Smooth muscle cell (in vitro differentiated cells): ENCODE results near the gene CCDC18. TPM values are rescaled to one million over a fixed set of nuclear protein-coding genes. Genes with fewer than 3 reads are reported as not detected.

ENCODE experiments used
- DNase-seq: peaks from one replicate; lab custom pipeline; 2025; ENCODE audit not compliant: unreplicated experiment; lab: John Stamatoyannopoulos, UW
- H2AFZ ChIP-seq: fragments of 200-600 bp; sonication (generic); 2 replicates; pipeline ENCODE4 v1.6.0; 2016; ENCODE audit warnings: antibody characterized with exemption, low read depth, mild to moderate bottlenecking
- H3F3A ChIP-seq: fragments of 200-600 bp; sonication (generic); 2 replicates; pipeline ENCODE4 v1.6.0; 2017; ENCODE audit warnings: antibody characterized with exemption, low read depth
- H3K27ac ChIP-seq: fragments of 200-600 bp; sonication (generic); 2 replicates; pipeline ENCODE4 v1.5.1; 2016; ENCODE audit warnings: low read depth, mild to moderate bottlenecking
- H3K27me3 ChIP-seq: fragments of 200-600 bp; sonication (generic); 2 replicates; pipeline ENCODE4 v1.6.1; 2016; ENCODE audit warnings: low read depth, mild to moderate bottlenecking
- H3K36me3 ChIP-seq: fragments of 200-600 bp; sonication (generic); 2 replicates; pipeline ENCODE4 v1.5.1; 2016; ENCODE audit warnings: low read depth
- H3K4me1 ChIP-seq: fragments of 200-600 bp; sonication (generic); 2 replicates; pipeline ENCODE4 v1.5.1; 2016; ENCODE audit warnings: low read depth
- H3K4me2 ChIP-seq: fragments of 200-600 bp; sonication (generic); 2 replicates; pipeline ENCODE4 v1.6.0; 2016; ENCODE audit warnings: mild to moderate bottlenecking
- H3K4me3 ChIP-seq: fragments of 200-600 bp; sonication (generic); 2 replicates; pipeline ENCODE4 v1.5.1; 2016; ENCODE audit warnings: mild to moderate bottlenecking
- H3K79me2 ChIP-seq: fragments of 200-600 bp; sonication (generic); 2 replicates; pipeline ENCODE4 v1.6.0; 2016; ENCODE audit warnings: low read depth, mild to moderate bottlenecking
- H3K9ac ChIP-seq: fragments of 200-600 bp; sonication (generic); 2 replicates; pipeline ENCODE4 v1.6.0; 2016; ENCODE audit warnings: low read depth
- H3K9me3 ChIP-seq: fragments of 200-600 bp; sonication (generic); replicated peaks from 2 replicates; pipeline ENCODE4 v1.5.1; 2016; ENCODE audit warnings: low read depth
- H4K20me1 ChIP-seq: fragments of 200-600 bp; sonication (generic); 2 replicates; pipeline ENCODE4 v1.6.0; 2016; ENCODE audit warnings: low read depth
- CTCF ChIP-seq: fragments of 200-600 bp; sonication (generic); IDR thresholded peaks from 2 replicates; pipeline ENCODE4 v1.5.1; 2017; ENCODE audit warnings: borderline replicate concordance, mild to moderate bottlenecking, antibody characterized with exemption; ENCODE audit not compliant: insufficient read depth, poor library complexity, severe bottlenecking
- WGBS: methylation state at CpG from one replicate; pipeline ENCODE4 v1.1.7; 2016; ENCODE audit warnings: low lambda C conversion rate; 5-methylcytosine and 5-hydroxymethylcytosine counted together
- polyA plus RNA-seq: library from polyadenylated mRNA; unstranded; fragments of >200 nt; fragmentation: Nextera tagmentation; extraction: Ambion mirVana; gene quantifications from 2 replicates; pipeline ENCODE4 v1.2.1, GENCODE V29; 2016
- total RNA-seq: library from RNA; depleted of rRNA; stranded (reverse); fragments of >200 nt; gene quantifications from 2 replicates; pipeline ENCODE4 v1.2.3, GENCODE V29; 2014

Gene CCDC18
- total and polyA plus RNA-seq, 2 experiments from 2014 or later = 2.0 to 2.8 TPM

GRCh38 chr1:93143769-93144168 is 36.8 kb upstream of the CCDC18 start:
- TF ChIP-seq CTCF = no peak
- Histone ChIP-seq H3K36me3 (peaks cover 4% of the 10 kb centered on the region), H3K27me3 (no peaks in the 10 kb centered on the region), H3K4me2 (no peak overlapping the region), H3K4me3 (no peak overlapping the region), H3K4me1 (no peaks in the 10 kb centered on the region), H3K9me3 (no peaks in the 10 kb centered on the region), H3K79me2 (no peaks in the 10 kb centered on the region), H3K27ac (no peak overlapping the region), H2AFZ (no peak overlapping the region), H3K9ac (no peak overlapping the region), H3F3A (peaks cover 9% of the 10 kb centered on the region), H4K20me1 (no peaks in the 10 kb centered on the region)
- DNase-seq = no peak
- WGBS = 99% methylated on average over 4 of the region's 4 CpGs

GRCh38 chr1:93148001-93148400 is 32.5 kb upstream of the CCDC18 start:
- H4K20me1 ChIP-seq = no peaks in the 10 kb centered on the region
- no peaks in the 10 kb centered on the region for H3K4me1 ChIP-seq
- no peaks in the 10 kb centered on the region for H3K27me3 ChIP-seq
- no peak overlapping the region for H3K9ac ChIP-seq
- H2AFZ ChIP-seq = no peak overlapping the region
- H3K79me2 ChIP-seq = no peaks in the 10 kb centered on the region
- DNase-seq = no peak
- H3K4me3 ChIP-seq = no peak overlapping the region
- peaks cover 9% of the 10 kb centered on the region for H3F3A ChIP-seq
- TF ChIP-seq CTCF = no peak
- no peaks in the 10 kb centered on the region for H3K36me3 ChIP-seq
- no peaks in the 10 kb centered on the region for H3K9me3 ChIP-seq
- no peak overlapping the region for H3K4me2 ChIP-seq
- 79% methylated on average over 7 of the region's 7 CpGs for WGBS
- no peak overlapping the region for H3K27ac ChIP-seq

- Histone ChIP-seq H3K79me2 (no peaks in the 10 kb centered on the region), H3K9ac (no peak overlapping the region), H3K4me2 (no peak overlapping the region), H3K36me3 (peaks cover 10% of the 10 kb centered on the region), H3K4me1 (no peaks in the 10 kb centered on the region), H3K4me3 (no peak overlapping the region), H3K27me3 (no peaks in the 10 kb centered on the region), H2AFZ (no peak overlapping the region), H3F3A (peaks cover 9% of the 10 kb centered on the region), H4K20me1 (no peaks in the 10 kb centered on the region), H3K9me3 (no peaks in the 10 kb centered on the region), H3K27ac (no peak overlapping the region)
- TF ChIP-seq CTCF = no peak
- DNase-seq = no peak
- WGBS = 45% methylated on average over 1 of the region's 1 CpG
Measured at GRCh38 chr1:93150729-93151128, 29.8 kb upstream of the CCDC18 start.

GRCh38 chr1:93151474-93151873 is 29.1 kb upstream of the CCDC18 start:
- Histone ChIP-seq H3K4me3 (no peak overlapping the region), H3K36me3 (peaks cover 10% of the 10 kb centered on the region), H3K4me2 (no peak overlapping the region), H3K9me3 (no peaks in the 10 kb centered on the region), H3K9ac (no peak overlapping the region), H3K4me1 (no peaks in the 10 kb centered on the region), H4K20me1 (no peaks in the 10 kb centered on the region), H2AFZ (no peak overlapping the region), H3K27ac (no peak overlapping the region), H3K27me3 (no peaks in the 10 kb centered on the region), H3F3A (peaks cover 9% of the 10 kb centered on the region), H3K79me2 (no peaks in the 10 kb centered on the region)
- no peak for TF ChIP-seq CTCF
- DNase-seq = no peak
